ACHN (cell line): Measurements from ENCODE around the gene PCDHGA5.
"Not testable (repeated sequence)": the region's sequence is repeated elsewhere in the genome, so short reads cannot be mapped to it uniquely, and the experiment has no call there.

Source experiments
- DNase-seq: peaks from one replicate; pipeline ENCODE4 v3.0.0-alpha.2; 2015
- in situ Hi-C: cut with HindIII; loops from 2 replicates; pipeline ENCODE4 v1.10.0; 2017; ENCODE audit warnings: low sequenced_read_pairs, low pct_ligation_motif_present, low pct_unique_long_range_greater_than_20kb

PCDHGA5 gene

DNA sequence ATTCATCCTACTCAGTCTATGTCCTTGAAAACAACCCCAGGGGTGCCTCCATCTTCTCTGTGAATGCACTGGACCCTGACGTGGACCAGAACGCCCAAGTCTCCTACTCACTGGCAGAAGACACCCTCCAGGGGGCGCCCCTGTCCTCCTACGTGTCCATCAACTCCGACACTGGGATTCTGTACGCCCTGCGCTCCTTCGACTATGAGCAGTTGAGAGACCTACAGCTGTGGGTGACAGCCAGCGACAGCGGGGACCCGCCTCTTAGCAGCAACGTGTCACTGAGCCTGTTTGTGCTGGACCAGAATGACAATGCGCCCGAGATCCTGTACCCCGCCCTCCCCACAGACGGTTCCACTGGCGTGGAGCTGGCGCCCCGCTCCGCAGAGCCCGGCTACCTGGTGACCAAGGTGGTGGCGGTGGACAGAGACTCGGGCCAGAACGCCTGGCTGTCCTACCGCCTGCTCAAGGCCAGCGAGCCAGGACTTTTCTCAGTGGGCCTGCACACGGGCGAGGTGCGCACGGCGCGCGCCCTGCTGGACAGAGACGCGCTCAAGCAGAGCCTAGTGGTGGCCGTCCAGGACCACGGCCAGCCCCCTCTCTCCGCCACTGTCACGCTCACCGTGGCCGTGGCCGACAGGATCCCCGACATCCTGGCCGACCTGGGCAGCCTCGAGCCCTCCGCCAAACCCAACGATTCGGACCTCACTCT lies 11.6 kb downstream of the PCDHGA5 start:
- in situ Hi-C loops, DNase-seq: not testable (repeated sequence)

DNA sequence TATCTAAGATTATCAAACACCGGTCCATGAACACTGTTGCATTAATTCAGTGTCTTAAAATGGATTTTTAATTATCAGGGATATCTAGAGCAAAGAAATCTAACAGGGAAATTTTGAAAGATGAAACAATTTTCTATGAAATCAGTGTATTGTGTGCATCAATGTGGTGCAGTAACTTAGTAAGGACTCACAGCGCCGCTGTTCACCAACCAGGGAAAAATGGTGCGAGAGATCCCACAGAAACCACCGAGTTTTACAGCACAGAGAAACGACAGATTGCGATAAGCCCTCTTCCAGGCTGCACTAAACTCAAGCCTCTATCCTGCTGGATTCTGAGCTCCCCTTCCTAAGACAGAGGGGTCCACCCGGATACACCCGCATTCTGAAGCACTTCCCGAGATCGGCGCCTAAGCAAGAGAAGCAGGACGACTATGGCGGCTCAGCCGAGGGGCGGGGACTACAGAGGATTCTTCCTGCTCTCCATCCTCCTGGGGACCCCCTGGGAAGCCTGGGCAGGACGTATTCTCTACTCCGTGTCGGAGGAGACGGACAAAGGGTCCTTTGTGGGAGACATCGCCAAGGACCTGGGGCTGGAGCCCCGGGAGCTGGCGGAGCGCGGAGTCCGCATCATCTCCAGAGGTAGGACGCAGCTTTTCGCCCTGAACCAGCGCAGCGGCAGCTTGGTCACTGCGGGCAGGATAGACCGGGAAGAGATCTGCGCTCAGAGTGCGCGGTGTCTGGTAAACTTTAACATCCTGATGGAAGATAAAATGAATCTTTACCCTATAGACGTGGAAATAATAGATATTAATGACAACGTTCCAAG lies 18.7 kb downstream of the PCDHGA5 start, which contains the start of gene PCDHGA7:
PCDHGA7 (plus strand) TSS at position 274 of the 826 bp plus-strand sequence; CDS start at position 432, 158 bp downstream.
- peak; percentile 60 for DNase-seq
- in situ Hi-C loops = no loop called here

GRCh38 chr5:141383345-141383744 lies 19.4 kb downstream of the PCDHGA5 start:
- no peak for DNase-seq
- in situ Hi-C loops = no loop called here

DNA sequence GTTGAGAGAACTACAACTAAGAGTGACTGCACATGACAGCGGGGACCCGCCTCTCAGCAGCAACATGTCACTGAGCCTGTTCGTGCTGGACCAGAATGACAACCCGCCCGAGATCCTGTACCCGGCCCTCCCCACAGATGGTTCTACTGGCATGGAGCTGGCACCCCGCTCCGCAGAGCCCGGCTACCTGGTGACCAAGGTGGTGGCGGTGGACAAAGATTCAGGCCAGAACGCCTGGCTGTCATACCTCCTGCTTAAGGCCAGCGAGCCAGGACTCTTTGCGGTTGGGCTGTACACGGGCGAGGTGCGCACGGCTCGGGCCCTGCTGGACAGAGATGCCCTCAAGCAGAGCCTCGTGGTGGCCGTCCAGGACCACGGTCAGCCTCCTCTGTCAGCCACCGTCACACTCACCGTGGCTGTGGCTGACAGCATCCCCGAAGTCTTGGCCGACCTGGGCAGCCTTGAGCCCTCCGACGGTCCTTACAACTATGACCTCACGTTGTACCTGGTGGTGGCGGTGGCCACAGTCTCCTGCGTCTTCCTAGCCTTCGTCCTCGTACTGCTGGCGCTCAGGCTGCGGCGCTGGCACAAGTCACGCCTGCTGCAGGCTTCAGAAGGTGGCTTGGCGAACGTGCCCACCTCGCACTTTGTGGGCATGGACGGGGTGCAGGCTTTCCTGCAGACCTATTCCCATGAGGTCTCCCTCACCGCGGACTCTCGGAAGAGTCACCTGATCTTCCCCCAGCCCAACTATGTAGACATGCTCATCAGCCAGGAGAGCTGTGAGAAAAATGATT lies 20.7 kb downstream of the PCDHGA5 start:
- no peak for DNase-seq
- in situ Hi-C loops = no loop called here

DNA sequence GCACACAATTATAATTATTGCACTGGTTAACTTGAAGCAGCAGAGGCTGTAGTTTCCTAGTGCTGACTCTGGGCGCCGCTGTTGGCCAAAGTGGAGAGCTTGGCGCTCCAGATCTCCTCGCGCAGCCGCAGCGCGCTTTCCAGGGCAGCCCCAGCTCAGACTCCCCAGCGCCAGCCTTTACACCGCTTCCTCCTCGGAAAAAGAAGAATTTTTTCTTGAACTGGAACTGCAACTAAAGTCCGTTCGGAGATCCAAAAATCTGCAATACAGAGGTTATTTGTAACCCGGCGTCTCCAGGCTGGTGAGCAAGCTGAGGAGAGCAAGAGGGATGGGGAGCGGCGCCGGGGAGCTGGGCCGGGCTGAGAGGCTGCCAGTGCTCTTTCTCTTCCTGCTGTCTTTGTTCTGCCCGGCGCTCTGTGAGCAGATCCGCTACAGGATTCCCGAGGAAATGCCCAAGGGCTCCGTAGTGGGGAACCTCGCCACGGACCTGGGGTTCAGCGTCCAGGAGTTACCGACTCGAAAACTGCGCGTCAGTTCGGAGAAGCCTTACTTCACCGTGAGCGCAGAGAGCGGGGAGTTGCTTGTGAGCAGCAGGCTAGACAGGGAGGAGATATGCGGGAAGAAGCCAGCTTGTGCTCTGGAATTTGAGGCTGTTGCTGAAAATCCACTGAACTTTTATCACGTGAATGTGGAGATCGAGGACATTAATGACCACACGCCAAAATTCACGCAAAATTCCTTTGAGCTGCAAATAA lies 23.8 kb downstream of the PCDHGA5 start, which contains the start of gene PCDHGB4:
PCDHGB4 (plus strand) TSS at position 142 of the 755 bp plus-strand sequence; CDS start at position 329, 187 bp downstream.
- DNase-seq, in situ Hi-C loops: not testable (repeated sequence)

GRCh38 chr5:141388661-141389060 lies 24.7 kb downstream of the PCDHGA5 start:
- in situ Hi-C loops = no loop called here

GRCh38 chr5:141389153-141390042 lies 25.4 kb downstream of the PCDHGA5 start:
- in situ Hi-C loops = no loop called here
- DNase-seq = no peak

More at GRCh38 chr5:141388661-141389060, 24.7 kb downstream of the PCDHGA5 start:
- no peak for DNase-seq

DNA sequence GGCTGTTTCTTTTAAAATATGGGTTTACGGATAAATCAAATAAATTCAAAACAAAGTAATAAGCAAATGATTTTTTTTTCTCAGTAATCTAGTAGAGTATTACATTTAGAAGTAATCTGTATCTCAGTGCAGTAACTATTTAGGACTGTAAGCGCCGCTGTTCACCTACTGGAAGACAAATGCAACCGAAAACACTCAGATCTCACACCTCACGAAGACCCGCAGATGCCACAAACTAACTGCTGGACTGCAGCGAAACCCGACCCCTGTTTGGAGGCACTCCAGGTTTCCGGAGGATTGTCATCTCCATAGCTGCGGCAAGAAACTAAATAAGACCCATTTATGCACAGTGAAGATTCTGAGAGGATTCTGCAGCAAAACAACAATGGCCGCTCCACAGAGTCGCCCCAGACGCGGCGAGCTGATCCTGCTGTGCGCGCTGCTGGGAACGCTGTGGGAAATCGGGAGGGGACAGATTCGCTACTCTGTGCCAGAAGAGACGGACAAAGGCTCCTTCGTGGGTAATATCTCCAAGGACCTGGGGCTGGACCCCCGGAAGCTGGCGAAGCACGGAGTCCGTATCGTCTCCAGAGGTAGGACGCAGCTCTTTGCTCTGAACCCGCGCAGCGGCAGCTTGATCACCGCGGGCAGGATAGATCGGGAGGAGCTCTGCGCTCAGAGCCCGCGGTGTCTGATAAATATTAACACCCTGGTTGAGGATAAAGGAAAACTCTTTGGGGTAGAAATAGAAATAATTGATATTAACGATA lies 28.7 kb downstream of the PCDHGA5 start, which contains the start of gene PCDHGA8:
PCDHGA8 (plus strand) TSS at position 205 of the 770 bp plus-strand sequence; CDS start at position 386, 181 bp downstream.
- in situ Hi-C loops = no loop called here
- DNase-seq = no peak

DNA sequence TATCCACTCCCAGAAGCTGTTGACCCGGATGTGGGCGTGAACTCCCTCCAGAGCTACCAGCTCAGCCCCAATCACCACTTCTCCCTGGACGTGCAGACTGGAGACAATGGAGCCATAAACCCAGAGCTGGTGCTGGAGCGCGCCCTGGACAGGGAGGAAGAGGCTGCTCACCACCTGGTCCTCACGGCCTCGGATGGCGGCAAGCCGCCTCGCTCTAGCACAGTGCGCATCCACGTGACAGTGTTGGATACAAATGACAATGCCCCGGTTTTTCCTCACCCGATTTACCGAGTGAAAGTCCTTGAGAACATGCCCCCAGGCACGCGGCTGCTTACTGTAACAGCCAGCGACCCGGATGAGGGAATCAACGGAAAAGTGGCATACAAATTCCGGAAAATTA lies 29.3 kb downstream of the PCDHGA5 start:
- DNase-seq = no peak
- in situ Hi-C loops = no loop called here

- DNase-seq, in situ Hi-C loops: not testable (repeated sequence)
Observed at GRCh38 chr5:141394401-141395187, 30.6 kb downstream of the PCDHGA5 start.

GRCh38 chr5:141397756-141398551 lies 34.0 kb downstream of the PCDHGA5 start, which contains the start of gene PCDHGB5:
PCDHGB5 (plus strand) TSS chr5:141397947; CDS start chr5:141398128, 181 bp downstream.
- DNase-seq, in situ Hi-C loops: not testable (repeated sequence)

DNA sequence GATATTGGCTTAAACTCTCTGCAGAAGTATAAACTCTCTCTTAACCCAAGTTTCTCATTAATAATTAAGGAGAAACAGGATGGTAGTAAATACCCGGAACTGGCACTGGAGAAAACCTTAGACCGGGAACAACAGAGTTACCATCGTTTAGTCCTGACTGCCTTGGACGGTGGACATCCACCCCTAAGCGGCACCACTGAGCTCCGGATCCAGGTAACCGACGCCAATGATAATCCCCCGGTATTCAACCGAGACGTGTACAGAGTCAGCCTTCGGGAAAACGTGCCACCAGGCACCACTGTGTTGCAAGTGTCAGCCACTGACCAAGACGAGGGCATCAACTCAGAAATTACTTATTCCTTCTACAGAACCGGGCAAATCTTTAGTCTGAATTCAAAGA lies 34.6 kb downstream of the PCDHGA5 start:
- DNase-seq = no peak
- in situ Hi-C loops = no loop called here

DNA sequence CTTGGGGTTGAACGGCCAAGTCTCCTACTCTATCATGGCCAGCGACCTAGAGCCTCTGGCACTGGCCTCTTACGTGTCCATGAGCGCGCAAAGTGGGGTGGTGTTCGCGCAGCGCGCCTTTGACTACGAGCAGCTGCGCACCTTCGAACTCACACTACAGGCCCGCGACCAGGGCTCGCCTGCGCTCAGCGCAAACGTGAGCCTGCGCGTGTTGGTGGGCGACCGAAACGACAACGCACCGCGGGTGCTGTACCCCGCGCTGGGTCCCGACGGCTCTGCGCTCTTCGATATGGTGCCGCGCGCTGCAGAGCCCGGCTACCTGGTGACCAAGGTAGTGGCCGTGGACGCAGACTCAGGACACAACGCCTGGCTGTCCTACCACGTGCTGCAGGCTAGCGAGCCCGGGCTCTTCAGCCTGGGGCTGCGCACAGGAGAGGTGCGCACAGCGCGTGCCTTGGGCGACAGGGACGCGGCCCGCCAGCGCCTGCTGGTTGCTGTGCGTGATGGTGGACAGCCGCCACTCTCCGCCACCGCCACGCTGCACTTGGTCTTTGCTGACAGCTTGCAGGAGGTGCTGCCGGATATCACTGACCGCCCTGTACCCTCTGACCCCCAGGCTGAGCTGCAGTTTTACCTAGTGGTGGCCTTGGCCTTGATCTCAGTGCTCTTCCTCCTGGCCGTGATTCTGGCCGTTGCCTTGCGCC lies 35.7 kb downstream of the PCDHGA5 start:
- in situ Hi-C loops = no loop called here
- DNase-seq = no peak

- no peak for DNase-seq
- in situ Hi-C loops = no loop called here
Observed at GRCh38 chr5:141402553-141403243, 38.7 kb downstream of the PCDHGA5 start, which contains the start of gene PCDHGA9. PCDHGA9 (plus strand) TSS chr5:141402778; CDS start chr5:141402953, 175 bp downstream.
